ENCODE results near the gene NRIP2. TPM values are rescaled to one million over a fixed set of nuclear protein-coding genes. Genes with fewer than 3 reads are reported as not detected.

NRIP2 gene
- total RNA-seq, 3 donors from 2014 or later (not counting 1 experiment from before 2014, with no cell fraction given), result not detected

- WGBS (ENCODE audit: insufficient coverage), result 97% methylated on average over 3 of the region's 3 CpGs
- Mint-ChIP-seq H3K36me3 (no peaks in the 10 kb centered on the region), H3K4me1 (peaks cover 0 to 5% of the 10 kb centered on the region in 2 donors), H3K4me3 (no peak overlapping the region), H3K9me3 (no peaks in the 10 kb centered on the region), H3K27ac (no peak overlapping the region), H3K27me3 (ENCODE audit: low read depth in 2 of 2) (no peaks in the 10 kb centered on the region)
- intact Hi-C loops (cut with micrococcal nuclease), result no loop called here
- Histone ChIP-seq H3K27me3 (ENCODE audit: control insufficient read depth, insufficient read depth, low read length) (no peaks in the 10 kb centered on the region), H3K4me1 (ENCODE audit: control insufficient read depth, insufficient read depth, low read length) (peaks cover 3% of the 10 kb centered on the region), H3K27ac (ENCODE audit: low read length) (no peak overlapping the region), H3K4me3 (ENCODE audit: low read length) (no peak overlapping the region), H3K36me3 (ENCODE audit: control insufficient read depth, insufficient read depth, low read length) (peaks cover 6% of the 10 kb centered on the region), H3K9me3 (ENCODE audit: control insufficient read depth, insufficient read depth, low read length) (no peaks in the 10 kb centered on the region)
- ATAC-seq, result no peak
- TF ChIP-seq CTCF (IDR thresholded peaks at IDR 0.05), result no peak
- no peak for DNase-seq
Observed at GRCh38 chr12:2856051-2856450, 21.2 kb upstream of the NRIP2 start.

DNA sequence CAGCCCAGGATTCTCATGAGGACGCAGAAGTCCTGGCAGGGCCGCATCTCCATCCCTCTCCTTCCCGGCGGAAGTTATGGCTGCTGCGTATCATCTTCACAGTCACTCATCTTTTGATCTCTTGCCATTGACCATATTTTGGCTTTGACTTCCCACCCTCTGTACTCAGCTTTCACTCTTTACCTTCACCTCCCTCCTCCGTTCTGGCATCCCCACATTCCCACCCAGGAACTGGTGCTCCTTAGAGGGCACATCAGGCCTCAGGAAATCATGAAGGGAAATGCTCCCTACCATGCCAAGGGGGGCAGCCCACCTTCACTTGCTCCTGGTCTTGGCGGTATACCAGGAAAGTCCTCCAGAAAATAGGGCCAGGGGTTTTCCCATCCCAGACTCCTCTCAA, 20.7 kb upstream of the NRIP2 start:
- Histone ChIP-seq H3K4me3 (ENCODE audit: low read length) (no peak overlapping the region), H3K4me1 (ENCODE audit: control insufficient read depth, insufficient read depth, low read length) (peaks cover 3% of the 10 kb centered on the region), H3K9me3 (ENCODE audit: control insufficient read depth, insufficient read depth, low read length) (no peaks in the 10 kb centered on the region), H3K36me3 (ENCODE audit: control insufficient read depth, insufficient read depth, low read length) (peaks cover 6% of the 10 kb centered on the region), H3K27me3 (ENCODE audit: control insufficient read depth, insufficient read depth, low read length) (no peaks in the 10 kb centered on the region), H3K27ac (ENCODE audit: low read length) (no peak overlapping the region)
- 89% methylated on average over 7 of the region's 7 CpGs for WGBS (ENCODE audit: insufficient coverage)
- Mint-ChIP-seq H3K27ac (no peak overlapping the region), H3K36me3 (no peaks in the 10 kb centered on the region), H3K27me3 (ENCODE audit: low read depth in 2 of 2) (no peaks in the 10 kb centered on the region), H3K4me1 (peaks cover 0 to 5% of the 10 kb centered on the region in 2 donors), H3K4me3 (no peak overlapping the region), H3K9me3 (no peaks in the 10 kb centered on the region)
- TF ChIP-seq CTCF (IDR thresholded peaks at IDR 0.05), result no peak
- intact Hi-C loops (cut with micrococcal nuclease), result no loop called here
- no peak for DNase-seq
- ATAC-seq, result no peak

GRCh38 chr12:2854669-2855453, 20.0 kb upstream of the NRIP2 start:
- ATAC-seq, result no peak
- Histone ChIP-seq H3K4me1 (ENCODE audit: control insufficient read depth, insufficient read depth, low read length) (peaks cover 3% of the 10 kb centered on the region), H3K9me3 (ENCODE audit: control insufficient read depth, insufficient read depth, low read length) (no peaks in the 10 kb centered on the region), H3K27me3 (ENCODE audit: control insufficient read depth, insufficient read depth, low read length) (no peaks in the 10 kb centered on the region), H3K4me3 (ENCODE audit: low read length) (no peak overlapping the region), H3K36me3 (ENCODE audit: control insufficient read depth, insufficient read depth, low read length) (peaks cover 6% of the 10 kb centered on the region), H3K27ac (ENCODE audit: low read length) (no peak overlapping the region)
- DNase-seq, result no peak
- Mint-ChIP-seq H3K4me3 (no peak overlapping the region), H3K36me3 (no peaks in the 10 kb centered on the region), H3K9me3 (no peaks in the 10 kb centered on the region), H3K27me3 (ENCODE audit: low read depth in 2 of 2) (no peaks in the 10 kb centered on the region), H3K27ac (no peak overlapping the region), H3K4me1 (peaks cover 0 to 5% of the 10 kb centered on the region in 2 donors)
- WGBS (ENCODE audit: insufficient coverage), result 88% methylated on average over 25 of the region's 25 CpGs
- intact Hi-C loops (cut with micrococcal nuclease), result no loop called here
- TF ChIP-seq CTCF (IDR thresholded peaks at IDR 0.05), result no peak

GRCh38 chr12:2853626-2854025, 18.8 kb upstream of the NRIP2 start:
- no peak overlapping the region for H3K27ac Mint-ChIP-seq
- H3K27me3 Mint-ChIP-seq (ENCODE audit: low read depth in 2 of 2), result no peaks in the 10 kb centered on the region
- H3K4me3 ChIP-seq (ENCODE audit: low read length), result no peak overlapping the region
- peaks cover 5% of the 10 kb centered on the region for H3K36me3 ChIP-seq (ENCODE audit: control insufficient read depth, insufficient read depth, low read length)
- peaks cover 0 to 5% of the 10 kb centered on the region in 2 donors for H3K4me1 Mint-ChIP-seq
- no peak overlapping the region for H3K4me3 Mint-ChIP-seq
- TF ChIP-seq CTCF (IDR thresholded peaks at IDR 0.05), result peak; percentile 57
- DNase-seq (peak; percentile 23 to 54), ATAC-seq (peak; percentile 53 to 61 (median 53))
- H3K4me1 ChIP-seq (ENCODE audit: control insufficient read depth, insufficient read depth, low read length), result peaks cover 3% of the 10 kb centered on the region
- no peaks in the 10 kb centered on the region for H3K9me3 ChIP-seq (ENCODE audit: control insufficient read depth, insufficient read depth, low read length)
- H3K36me3 Mint-ChIP-seq, result no peaks in the 10 kb centered on the region
- WGBS (ENCODE audit: insufficient coverage), result 36% methylated on average over 9 of the region's 11 CpGs
- H3K27me3 ChIP-seq (ENCODE audit: control insufficient read depth, insufficient read depth, low read length), result no peaks in the 10 kb centered on the region
- H3K9me3 Mint-ChIP-seq, result no peaks in the 10 kb centered on the region
- intact Hi-C loops (cut with micrococcal nuclease), result no loop called here
- no peak overlapping the region for H3K27ac ChIP-seq (ENCODE audit: low read length)

Data from natural killer cell (primary cell).